NCI-H1105 treated with DMSO at 0.1 percent for 48 hours (cell line): Measurements from ENCODE around the gene COA3.

Experiments
- DNase-seq: peaks from one replicate; lab custom pipeline; 2025; lab: John Stamatoyannopoulos, UW

The COA3 gene

GRCh38 chr17:42817866-42818265 lies 19.4 kb upstream of the COA3 start:
- DNase-seq, result no peak

GRCh38 chr17:42814633-42815399 lies 16.3 kb upstream of the COA3 start:
- no peak for DNase-seq

- DNase-seq, result no peak
Measured at GRCh38 chr17:42809250-42809649, 10.7 kb upstream of the COA3 start.

- DNase-seq, result no peak
Measured at GRCh38 chr17:42806249-42806648, 7.7 kb upstream of the COA3 start.

GRCh38 chr17:42804918-42805367 lies 6.4 kb upstream of the COA3 start:
- no peak for DNase-seq

- no peak for DNase-seq
Measured at GRCh38 chr17:42803074-42803883, 4.8 kb upstream of the COA3 start.

GRCh38 chr17:42798011-42798382 lies 507 bp downstream of the COA3 start:
- no peak for DNase-seq

GRCh38 chr17:42797067-42798007 lies 1.2 kb downstream of the COA3 start:
- no peak for DNase-seq

GRCh38 chr17:42796066-42796758 lies 2.3 kb downstream of the COA3 start:
- DNase-seq, result no peak

- no peak for DNase-seq
Measured at GRCh38 chr17:42795465-42795864, 3.0 kb downstream of the COA3 start.

- DNase-seq, result no peak
Measured at GRCh38 chr17:42795061-42795460, 3.4 kb downstream of the COA3 start.

GRCh38 chr17:42792545-42792944 lies 6.0 kb downstream of the COA3 start:
- no peak for DNase-seq

- no peak for DNase-seq
Measured at GRCh38 chr17:42791948-42792347, 6.6 kb downstream of the COA3 start.

- DNase-seq, result no peak
Measured at GRCh38 chr17:42787266-42787665, 11.2 kb downstream of the COA3 start.

GRCh38 chr17:42784811-42785592 lies 13.5 kb downstream of the COA3 start:
- DNase-seq, result no peak

- DNase-seq, result no peak
Measured at GRCh38 chr17:42784409-42784808, 14.1 kb downstream of the COA3 start.

- DNase-seq, result no peak
Measured at GRCh38 chr17:42783791-42784138, 14.7 kb downstream of the COA3 start.

GRCh38 chr17:42783062-42783790 lies 15.3 kb downstream of the COA3 start:
- no peak for DNase-seq

- DNase-seq, result no peak
Measured at GRCh38 chr17:42782166-42783061, 16.1 kb downstream of the COA3 start.
